ENCODE measurements around the gene PLEKHA1.

PLEKHA1 gene

DNA sequence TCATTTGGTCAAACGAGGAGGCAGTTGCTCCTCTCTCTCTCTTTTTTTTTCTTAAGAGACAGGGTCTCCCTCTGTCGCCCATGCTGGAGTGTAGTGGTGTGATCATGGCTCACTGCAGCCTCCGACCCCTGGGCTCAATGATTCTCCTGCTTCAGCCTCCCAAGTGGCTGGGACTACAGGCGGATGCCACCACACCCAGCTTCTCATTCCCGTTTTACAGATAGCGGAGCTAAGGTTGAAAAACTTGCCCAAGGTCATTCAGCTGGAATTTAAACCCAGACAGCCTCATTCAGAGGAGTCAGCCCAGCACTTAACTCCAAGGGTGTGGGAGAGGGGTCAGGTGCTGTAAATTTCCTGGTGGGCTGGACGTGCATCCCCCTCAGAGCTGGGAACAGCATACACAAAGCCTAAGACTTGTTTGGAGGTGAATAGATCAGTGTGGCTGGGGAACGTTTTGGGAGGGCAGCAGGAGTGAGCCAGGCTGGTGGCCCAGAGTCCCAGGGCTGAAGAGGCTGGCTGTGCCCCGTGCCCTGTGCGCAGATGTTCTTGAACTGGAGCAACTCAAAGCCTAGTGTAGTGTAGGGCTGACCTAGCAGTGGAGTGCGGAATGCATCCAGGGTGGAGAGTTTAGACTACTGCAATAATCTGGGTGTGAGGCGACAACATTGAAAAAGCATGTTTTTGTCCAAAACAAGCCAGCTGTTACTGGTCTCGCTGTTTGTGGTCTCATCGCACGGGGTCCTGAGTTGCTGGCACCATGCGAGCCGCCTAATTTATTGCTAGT, 89.2 kb downstream of the PLEKHA1 start:
- DNase-seq, result no peak

DNA sequence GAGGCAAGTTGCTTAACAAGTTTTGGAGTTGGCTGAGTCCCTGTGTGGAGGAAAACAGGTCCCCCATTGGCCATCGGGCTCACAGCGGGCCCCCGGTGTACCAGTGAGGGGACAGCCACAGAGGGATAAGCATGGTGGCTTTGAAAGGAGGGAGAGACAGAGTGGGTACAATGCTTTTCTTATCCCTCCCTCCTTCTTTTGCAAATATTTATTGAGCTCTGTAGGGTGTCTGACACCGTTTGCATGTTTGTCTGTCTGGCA, 89.7 kb downstream of the PLEKHA1 start:
- no peak for DNase-seq

DNA sequence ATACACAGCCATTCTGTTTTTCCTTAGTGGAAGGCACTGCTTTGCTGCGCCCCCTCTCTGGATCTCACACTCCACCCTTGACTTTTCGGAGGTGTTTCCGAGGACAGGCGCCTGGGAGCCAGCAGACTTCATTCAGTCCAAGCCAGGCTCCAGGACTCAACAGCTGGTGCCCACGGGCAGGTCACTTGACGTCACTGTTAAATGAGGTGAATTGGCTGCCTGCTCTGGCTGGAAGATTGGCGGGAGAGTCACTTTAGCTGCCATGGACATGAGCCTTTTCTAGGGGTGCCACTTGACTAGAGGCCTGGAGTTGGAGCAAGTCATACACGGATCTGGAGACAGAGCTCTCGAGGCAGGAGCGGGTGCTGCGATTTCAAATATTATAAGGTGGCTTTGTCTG, 90.1 kb downstream of the PLEKHA1 start:
- no peak for DNase-seq

DNA sequence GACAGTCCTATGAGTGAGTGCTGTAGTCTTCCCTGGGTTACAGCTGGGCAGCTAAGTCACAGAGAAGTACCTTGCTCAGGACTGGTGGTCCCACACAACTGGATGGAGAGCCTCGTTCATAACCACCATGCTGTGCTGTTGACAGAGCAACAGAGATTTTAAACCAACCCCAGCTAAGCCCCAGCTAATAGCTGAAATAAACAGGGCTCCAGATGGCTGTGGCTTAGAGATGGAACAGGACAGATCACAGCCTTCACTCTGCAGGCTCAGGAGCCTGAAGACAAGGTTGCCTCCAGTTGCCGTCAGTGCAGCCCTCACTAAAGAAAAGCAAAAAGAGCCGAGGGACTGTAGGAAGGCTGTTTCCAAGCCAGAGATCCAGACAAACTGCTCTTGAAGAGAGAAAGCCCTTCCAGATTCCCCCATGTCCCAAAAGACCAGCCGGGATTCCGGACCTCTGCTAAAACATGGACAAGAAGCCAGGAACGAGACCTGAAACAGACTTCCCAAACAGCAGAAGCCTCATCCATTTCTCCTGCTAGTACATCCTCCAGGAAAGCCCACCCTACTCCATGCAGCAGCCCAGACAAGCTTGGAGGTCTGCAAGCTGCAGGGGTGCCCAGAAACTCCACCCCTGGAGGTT, 91.0 kb downstream of the PLEKHA1 start:
- no peak for DNase-seq

DNA sequence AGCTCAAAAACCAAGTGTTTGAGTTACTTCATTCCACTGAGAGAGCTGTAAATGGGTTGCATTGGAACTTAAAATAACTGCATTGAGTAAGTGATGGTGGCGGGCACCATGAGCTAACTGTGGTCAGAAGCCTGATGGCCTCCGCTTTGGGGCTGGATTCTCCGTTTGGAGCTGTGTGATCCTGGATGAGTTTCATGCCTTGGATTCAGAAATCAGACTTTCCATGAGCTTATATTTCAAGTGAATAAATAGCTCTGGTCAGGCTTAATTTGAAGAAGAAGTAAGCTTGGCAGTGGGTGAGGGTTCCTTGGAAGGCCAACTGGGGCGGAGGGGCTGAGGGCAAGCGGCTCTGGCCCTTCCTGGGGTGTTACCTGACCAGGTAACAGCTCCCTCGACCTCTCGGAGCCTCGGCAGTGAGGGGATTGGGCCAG, 92.5 kb downstream of the PLEKHA1 start:
- DNase-seq, result no peak

DNA sequence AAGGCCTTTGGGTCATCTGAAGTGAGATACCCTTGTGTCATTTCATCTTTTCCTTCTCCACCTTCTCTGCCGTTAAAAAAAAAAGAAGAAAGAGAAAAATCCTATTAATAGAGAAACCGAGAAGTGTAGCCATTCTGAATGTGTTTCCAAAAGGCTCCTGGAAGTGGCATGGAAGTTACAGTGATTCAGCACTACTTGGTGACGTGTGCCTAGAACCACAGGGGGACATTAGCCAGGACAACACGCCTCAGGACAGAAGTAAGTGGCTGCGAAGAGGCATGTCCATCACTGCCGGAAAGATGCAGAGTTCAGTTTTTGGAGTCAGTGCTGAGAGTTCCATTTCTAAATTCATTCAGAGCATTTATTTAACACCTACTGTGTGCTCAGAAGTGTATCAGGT, 93.2 kb downstream of the PLEKHA1 start:
- DNase-seq, result no peak

DNA sequence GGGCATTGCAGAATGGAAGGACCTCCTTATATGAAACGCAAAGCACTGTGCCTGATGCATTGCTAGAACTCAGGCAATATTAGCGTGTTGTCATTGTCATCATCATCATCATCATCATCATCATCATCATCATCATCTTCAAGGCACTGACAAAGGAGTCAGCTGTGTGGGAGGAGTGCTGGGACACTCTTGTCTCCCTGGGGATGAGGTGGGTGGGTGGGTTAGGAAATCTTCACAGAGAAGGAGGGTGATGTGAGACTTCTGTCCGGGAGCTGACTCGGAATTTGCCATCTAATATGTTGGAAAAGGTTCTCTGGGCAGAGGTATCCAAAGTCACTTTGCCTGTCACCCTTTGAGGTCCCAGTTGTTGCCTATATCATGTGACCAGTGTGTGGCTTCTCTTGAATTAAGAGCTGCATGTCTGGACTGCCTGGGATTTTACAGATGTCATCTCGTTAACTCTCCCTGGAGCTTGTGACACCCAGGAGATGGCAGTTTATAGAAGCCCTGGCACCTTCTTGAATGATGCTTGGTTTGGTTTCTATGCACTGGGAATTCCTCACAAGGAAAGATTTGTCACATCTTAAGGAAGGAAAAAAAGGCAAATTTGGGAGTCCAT, 93.9 kb downstream of the PLEKHA1 start:
- no peak for DNase-seq

DNA sequence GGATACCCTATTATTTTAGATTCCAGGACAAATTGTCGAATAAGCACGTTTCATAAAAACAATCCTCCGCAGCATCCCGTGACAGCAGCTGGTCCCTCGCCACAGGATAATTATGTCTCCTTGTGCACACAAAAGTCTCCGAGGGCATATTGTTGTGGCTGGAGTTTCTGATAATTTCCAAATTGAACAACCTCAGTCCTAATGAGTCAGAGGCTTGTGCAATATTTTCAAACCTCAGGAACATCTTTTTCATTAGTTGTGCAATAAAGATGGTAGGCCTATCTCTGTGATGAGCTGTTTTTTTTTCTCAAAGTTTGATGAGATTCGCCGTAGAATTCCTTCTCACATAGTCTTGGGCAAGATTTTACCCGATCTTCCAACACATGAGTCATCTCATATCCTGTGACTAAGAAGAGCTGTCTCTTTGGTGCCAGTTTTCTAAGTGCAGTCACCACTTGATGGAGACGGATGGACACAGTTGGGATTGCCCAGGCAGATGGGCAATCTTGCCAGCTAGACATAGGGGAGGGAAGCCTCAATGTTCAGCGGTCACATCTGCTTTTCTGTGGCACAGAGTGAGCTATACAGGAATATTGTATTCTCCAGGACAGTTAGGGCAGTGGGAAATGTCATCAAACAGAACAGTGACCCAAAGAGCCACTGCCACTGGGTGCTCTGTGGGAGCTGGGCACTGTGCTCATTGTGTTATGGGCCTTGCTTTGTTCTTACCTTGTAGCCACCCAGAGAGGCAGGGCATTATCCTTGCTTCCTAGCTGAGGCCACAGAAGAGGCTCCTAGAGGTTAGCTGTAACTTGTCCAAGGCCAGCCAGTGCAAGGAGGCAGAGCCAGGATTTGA, 94.6 kb downstream of the PLEKHA1 start:
- DNase-seq, result no peak

DNA sequence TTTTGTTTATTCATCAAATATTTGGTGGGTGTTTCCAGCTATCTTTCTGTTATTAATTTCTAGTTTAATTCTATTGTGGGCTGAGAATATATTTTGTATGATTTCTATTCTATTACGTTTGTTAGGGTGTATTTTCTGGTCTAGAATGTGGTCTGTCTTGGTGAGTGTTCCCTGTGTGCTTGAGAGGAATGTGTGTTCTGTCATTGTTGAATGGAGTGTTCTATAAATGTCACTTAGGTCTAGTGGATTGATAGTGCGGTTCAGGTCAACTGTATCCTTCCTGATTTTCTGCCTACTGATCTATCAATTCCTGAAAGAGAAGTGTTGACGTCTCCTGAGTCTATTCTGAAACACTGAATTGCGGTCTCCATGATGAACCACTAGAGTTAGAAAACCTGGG, 95.3 kb downstream of the PLEKHA1 start:
- no peak for DNase-seq

DNA sequence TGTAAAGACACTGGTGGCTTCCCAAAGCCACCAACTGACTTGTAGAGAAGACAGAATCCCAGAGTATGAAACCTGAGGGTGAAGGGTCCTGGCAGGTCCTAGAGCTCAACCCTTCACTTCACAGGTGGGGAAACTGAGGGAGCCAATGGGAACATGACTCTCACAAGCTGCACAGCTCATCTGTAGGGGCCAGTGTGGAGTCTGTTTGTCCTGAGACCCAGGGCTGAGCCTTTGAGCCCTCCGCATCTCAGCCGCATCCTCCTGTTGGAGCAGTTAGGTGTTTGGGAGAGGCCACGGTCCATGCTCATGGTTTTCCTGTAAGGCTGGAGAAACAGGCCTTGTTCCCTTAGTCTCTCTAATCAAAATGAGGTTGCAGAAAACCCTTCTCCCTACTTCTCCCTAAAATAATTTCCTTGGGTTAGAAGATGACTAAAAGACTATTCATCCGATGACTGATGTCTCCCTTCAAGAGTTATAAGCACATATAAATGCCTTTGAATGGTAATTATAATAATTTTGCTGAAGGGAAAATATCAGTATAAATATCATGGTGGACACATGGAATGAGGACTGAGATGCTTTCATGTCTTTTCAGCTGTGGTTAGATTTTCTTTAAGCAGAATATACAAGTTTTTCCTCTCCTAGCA, 97.1 kb downstream of the PLEKHA1 start:
- DNase-seq, result no peak

DNA sequence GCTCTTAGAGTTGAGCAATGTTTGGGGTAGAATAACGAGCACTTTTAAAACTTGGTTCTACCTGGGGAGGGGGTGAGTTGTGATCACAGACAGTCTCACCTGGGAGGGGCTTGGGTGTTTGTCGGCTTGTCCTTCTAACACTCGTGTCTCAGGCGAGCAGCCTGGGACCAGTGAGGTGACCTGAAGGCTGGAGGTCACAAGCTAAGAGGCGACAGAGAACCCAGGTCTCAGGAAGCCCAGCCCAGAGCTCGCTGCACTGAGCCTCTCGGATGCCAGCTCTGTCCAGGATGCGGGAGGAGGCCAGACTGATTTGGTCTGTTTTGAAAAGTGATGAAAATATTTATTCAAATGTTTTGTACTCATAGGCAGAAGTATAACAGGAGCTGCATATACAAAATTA, 98.6 kb downstream of the PLEKHA1 start:
- DNase-seq, result no peak

DNA sequence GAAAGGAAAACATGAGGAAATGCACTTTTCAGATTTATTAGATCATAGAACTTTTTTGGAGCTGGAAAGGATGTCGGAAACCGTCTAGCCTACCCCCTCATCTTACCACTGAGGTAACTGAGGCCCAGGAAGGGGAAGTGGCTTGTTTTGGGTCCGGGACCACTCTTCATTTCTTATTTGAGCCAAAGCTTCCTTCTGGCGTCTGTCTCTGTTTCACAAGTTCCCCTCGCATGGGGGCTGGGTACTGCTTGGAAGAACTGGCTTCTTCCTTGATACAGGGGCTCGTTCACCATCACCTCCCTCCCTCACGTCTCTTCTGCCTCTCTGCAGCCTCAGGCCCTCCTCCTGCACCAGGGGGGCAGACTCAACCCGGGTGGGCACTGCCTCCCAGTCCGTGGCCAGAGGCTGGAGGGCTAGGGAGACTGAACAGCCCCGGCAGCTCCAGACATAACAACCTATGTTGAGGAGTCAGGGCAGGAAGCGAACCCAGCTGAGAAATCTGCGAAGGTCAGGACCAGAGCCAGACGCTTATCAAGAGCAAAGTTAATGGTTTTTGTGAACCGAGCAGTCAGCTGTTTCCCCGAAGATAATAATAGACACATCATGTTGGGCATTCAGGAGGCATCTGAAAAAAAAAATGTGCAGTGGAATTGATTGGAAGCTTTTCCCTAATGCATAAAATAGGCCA, 99.8 kb downstream of the PLEKHA1 start:
- DNase-seq, result no peak

DNA sequence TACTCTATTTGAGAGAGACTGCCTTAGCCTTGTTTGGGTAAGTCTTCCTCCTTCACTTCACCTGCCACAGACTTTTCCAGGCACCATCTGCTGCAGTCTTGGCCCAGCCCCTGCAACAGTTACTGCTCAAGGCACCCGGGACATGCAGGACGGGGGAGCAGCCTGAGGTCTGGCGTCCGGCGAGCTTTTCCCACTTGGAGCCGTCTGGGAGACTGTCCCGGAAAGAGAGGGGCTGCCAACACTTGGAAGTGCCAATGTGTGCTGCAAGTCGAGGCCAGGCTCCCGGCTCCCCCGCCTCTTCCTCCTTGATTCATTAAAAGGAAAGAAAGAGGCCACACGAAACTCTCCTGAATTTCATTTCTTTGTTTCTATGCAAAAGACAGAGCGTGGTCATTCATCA, 100.6 kb downstream of the PLEKHA1 start:
- peak; percentile 87 for DNase-seq

DNA sequence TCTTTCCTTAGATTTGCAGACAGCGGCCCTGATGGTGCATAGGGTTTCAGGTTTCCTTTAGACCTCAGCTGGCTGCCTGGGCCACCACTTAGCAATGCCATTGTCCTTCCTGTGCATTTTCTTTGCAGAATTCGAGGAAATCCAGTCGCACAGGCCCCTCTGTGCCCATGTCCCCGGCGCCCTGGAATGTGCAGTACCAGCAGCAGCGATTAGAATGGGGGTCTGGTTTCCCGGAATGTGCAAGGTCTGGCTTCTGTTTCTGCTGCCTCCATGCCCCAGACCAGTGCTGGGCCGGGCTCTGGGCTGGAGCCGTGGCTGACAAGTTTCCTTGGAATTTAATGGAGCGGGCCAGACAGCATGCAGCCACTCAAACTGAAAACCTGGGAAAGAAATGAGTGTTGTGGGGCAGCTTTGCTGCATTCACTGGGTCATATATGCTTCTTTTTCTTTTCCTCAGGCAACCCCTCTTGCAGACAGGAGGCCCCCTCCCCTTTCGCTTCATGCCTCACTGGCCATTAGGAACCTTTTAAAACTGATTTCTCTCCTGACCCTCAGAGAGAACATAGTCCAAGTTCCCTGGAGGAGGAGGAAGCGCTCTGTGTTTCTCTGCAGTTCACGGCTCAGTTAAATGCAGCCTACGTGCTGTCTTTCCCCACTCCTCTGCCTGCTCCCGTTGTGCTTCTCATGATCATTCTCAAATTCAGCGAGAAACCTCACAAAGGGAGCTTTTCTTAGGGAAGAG, 101.3 kb downstream of the PLEKHA1 start:
- no peak for DNase-seq

DNA sequence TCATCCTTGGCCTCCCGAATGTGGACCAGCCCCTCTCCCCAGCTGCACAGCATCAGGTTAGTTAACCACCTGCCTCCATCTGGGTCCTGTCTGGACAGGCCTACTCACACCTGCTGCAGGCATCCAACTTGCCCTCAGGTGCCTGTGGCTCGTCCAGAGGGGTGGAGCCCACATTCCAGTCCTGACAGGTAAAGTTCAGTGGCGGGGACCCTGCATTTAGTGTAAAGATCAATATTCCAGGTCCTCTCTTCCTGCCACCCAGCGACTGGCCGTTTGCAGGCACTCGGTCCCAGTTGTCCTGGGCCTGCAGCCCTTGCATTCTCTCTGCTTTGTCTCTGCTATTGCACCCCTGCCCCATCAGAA, 101.8 kb downstream of the PLEKHA1 start:
- no peak for DNase-seq

DNA sequence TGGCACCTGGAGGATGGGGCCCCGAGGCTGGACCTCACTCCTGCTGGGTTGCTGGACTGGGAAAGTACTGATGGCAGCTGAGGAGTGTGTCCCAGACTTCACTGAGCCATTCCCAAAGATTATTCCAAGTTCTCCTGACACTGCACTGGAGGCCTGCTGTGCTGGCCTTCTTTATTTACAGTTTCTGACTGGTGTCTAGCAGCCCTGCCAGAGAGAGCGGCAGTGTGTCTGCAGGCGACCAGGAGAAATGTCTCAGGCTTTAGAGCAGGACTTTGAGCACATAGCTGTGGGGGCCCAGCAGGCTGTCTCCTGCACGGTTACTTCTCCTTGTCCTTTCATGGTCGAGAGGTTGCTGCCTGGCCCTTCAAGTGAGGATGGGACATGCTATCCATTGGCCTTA, 102.9 kb downstream of the PLEKHA1 start:
- DNase-seq, result no peak

DNA sequence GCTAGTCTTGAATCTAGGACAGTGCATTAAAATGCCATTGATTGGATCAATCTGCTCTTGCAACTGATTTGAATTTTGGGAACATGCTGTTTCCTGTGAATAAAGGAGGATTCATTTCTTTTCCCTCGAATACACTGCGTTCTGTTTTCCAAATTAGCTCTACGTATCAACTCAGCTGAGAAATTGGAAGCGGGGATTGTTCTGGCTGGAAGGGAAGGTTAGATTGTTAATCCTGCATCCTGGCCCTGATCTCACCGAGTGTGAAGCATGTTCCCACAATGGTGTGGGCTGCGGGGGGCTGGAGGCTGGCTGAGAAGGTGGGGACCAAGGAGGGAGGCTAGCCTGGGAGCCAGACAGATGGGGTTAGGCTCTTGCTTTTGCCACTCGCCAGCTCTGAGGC, 104.5 kb downstream of the PLEKHA1 start:
- DNase-seq, result no peak

DNA sequence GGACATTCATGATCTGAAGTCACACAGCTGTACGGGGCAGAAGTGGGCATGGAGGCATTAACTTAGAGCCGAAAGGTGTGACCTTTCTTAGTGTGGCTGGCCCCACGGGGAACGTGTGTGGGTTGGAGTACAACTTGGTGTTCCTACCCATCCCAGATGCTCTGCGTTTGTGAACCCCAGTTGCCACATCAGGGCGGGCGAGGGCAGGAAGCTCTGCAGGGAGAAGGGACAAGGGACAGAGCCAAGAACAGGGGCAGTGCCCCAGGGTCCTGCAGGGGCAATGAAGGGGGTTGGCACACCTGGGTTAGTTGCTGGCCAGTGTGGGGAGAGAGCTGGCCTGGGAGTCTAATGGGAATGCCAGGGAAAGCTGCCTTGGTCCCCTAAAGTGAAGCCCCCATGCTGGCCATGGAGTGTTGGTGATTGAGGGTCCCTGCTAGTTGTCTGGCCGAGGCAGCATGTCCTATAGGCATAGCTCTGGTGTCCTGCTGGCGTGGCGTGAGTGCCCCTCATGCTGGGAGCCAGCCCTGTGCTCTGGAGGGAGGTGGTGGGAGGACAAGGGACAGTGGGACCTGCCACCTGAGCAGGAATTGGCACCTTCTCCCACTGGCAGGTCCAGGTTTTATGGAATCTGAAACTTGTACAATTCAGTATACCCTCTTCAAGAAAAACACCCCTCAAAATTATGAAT, 105.8 kb downstream of the PLEKHA1 start:
- DNase-seq, result no peak

DNA sequence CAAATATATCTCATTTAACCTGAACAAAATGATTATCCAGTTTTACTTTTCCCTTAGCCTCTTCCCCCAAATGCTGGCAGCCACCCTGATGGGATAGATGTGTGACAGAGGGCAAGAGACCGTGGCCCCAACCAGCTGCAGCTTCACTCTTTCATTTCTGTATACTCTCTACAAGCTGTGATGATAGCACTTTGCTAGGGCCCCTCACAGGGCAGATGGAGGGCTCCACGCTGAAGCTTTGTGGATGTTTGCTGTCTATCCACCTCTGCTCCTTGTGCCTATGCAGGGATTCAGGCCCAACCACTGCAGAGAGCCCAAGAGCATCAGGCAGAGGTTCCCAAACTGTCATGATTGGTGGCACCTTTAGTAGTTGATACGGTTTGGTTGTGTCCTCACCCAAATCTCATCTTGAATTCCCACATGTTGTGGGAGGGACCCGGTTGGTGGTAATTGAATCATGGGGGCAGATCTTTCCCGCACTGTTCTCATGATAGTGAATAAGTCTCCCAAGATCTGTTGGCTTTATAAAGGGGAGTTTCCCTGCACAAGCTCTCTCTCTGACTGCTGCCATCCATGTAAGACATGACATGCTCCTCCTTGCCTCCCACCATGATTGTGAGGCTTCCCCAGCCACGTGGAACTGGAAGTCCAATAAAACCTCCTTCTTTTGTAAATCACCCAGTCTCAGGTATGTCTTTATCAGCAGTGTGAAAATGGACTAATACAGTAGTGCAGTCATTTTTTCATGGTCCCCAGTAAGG, 107.0 kb downstream of the PLEKHA1 start:
- DNase-seq, result no peak
